HG02763 (cell line): ENCODE measurements around the gene KIZ.

Experiments
- ATAC-seq: cut with Tn5 transposase; IDR thresholded peaks from one replicate; pipeline ENCODE4 v1.9.1; 2021; ENCODE audit warnings: mild to moderate bottlenecking, moderate library complexity; ENCODE audit not compliant: unreplicated experiment

The KIZ gene

DNA sequence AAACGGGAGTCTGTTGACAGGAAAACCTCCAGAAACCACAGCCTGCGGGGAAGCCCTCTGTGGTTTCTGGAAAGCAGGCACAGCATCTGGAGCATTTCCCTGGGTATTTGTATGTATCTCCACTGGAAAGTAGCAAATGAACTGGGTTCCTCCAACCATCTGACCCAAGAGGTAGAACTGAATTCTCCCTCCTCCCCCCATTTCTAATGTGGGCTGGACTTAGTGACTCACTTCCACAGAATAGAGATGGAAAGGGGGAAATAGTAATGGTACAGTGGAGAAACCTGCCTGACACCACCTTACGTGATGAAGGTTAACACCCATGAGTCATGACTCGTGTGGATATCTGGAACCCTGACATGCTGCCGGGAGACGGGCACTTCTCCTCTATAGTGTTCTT is 125.4 kb downstream of the KIZ start:
- no peak for ATAC-seq

DNA sequence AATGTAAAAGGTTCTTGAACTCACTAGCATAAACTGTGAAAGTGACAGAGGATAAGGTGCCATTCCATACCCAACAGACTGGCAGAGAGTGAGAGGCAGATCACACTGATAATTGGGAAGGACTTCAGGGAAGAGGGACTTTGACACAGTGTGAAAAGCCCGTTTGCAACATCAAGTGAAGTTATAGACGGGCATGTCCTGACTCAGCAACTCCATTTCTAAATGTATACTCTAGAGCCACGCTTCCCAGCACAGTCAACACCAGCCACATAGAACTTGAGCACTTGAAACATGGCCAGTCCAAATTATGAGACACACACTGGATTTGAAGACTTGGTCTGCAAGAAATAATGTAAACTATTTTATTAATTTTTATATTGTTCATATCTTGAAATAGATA is 131.3 kb downstream of the KIZ start:
- ATAC-seq: no peak

DNA sequence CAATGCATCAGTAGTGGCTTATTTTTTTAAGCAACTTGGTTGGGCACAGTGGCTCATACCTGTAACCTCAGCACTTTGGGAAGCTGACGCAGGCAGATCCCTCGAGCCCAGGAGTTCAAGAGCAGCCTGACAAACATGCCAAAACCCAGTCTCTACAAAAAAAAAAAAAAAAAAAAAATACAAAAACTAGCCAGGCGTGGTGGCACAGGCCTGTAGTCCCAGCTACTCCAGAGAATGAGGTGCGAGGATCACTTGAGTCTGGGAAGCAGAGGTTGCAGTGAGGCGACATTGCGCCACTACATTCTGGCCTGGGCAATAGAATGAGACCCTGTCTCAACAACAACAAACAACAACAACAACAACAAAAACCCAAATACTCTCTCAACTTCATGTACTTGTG is 132.5 kb downstream of the KIZ start:
- no peak for ATAC-seq

DNA sequence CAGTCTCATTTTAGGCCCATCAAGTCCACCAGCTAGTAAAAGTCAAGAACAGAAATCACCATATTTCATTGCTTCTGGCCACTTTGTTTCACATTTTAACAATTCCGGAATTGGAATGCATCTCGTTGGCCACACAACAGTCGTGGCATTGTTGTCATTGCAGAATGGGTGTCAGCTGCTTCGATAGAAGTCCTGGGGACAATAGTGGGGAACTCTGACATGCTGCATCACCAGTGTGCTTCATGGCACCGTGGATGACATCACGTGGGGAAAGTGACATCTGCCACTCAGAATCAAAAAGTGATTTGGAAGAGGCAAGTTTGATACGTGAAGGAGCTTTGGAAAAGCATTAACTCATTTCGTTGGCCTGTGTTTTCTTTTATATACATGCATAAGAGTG is 133.5 kb downstream of the KIZ start:
- ATAC-seq: no peak

DNA sequence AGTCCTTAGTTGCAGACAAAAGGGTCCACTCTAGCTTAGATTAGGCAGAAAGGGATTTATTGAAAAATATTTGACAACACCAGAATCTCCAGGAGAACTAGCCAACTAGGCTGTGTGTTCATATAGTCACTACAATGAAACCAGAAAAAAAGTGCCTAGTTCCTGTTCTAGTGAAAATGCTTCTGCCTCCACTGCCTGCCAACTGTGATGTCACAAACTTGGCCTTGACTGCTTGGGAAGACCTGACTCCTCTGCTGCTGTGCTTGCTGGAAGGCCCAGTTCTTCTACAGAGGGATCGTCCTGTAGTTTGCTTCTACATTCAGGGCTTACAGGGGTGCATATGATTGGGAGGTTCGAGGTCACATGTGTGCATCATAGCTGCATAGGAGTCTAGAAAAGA is 136.9 kb downstream of the KIZ start:
- ATAC-seq: no peak

DNA sequence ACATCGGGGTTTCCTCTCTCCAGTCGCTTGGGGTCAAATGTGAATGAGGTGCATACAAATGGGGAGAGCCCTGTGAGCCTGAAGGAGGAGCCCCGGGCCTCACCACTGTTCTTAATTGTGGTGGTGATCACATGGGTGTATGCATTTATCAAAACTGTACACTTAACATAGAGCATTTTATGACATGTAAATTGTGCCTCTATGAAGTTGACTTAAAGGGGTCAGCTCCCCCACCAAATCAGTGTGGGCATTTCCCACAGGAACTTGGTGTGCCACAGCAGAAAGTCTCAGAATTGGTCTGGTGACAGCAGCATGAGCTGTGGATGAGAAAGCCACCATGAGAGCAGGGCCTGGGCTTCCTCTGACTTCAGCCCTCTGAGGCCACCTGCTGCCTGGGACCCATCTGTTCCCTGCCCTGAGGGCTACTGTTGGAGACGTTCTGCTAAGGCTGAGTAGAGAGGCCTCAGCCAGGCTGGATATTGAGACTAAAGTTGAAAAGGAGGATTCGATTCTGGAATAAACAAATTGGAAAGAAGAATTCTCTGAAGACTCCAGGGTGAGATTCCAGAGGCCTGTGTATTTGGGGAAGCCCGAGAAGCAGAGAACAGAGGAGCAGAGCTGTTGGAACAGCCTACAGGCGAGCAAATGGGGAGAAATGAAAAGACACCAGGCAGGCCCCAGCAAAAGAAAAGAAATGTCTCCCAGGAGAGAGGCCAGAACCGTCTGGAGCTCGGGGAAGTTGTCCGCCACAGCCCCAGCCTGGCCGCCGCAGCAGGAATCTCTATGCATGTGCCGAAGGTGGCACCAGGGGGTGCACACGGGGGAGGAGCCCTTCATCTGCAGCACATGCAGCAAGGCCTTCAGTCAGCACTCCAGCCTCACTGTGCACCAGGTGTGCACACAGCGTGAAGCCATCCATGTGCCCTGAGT is 139.6 kb downstream of the KIZ start:
- no peak for ATAC-seq

DNA sequence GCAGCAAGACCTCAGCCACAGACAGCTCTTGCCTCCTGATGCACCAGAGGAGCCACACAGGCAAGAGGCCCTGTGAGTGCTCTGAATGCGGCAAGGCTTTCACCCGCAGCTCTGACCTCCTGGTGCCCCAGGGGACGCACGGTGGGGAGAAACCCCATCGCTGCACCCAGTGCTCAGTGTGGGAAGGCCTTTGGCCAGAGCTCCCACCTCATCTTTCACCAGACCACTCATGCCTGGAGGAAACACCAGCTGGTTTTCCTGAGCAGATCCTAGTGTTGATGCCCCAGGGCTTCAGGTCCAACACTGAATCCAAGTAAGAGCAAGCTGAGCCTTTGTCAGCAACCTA is 140.3 kb downstream of the KIZ start:
- ATAC-seq: no peak

DNA sequence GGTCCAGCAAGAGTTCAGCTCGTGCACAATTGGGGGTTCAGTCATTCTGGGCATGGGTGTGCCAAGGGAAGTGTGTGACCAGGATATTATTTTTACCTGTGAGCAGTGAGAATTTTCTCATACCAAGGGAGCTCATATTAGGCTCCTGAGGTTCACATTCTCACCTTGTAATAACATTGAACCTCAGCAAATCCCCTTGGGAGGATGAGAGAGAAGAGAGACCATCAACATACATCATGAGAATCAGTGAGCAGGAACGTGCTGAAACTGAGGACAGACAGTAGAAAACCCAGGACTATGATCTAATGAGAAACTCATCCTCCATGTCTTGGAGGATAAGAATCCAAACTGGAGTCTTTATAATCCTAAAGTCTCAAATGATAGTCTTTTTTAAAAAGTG is 143.9 kb downstream of the KIZ start:
- no peak for ATAC-seq

DNA sequence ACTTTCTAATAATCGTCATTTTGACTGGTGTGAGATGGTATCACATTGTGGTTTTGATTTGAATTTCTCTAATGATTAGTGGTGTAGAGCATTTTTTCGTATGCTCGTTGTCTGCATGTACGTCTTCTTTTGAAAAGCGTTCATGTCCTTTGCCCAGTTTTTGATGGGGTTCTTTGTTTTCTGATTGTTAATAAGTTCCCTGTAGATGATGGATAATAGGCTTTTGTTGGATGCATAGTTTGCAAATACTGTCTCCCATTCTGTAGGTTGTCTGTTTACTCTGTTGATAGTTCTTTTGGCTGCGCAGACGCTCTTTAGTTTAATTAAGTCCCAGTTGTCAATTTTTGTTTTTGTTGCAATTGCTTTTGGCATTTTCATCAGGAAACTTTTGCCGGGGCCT is 144.9 kb downstream of the KIZ start:
- no peak for ATAC-seq

DNA sequence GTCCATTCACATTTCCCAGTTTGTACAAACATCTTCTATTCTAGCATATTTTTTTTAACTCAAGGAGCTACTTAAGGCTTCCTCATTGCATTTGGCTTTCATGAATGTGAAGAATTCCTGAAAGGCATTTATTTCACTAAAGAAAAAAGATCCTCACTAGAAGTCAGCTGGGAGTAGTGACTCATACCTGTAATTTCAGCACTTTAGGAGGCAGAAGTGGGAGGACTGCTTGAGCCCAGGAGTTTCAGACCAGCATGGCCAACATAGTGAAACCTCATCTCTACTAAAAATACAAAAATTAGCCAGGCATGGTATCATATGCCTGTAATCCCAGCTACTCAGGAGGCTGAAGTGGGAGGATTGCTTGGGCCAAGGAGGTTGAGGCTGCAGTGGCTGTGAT is 146.4 kb downstream of the KIZ start:
- peak; percentile 42 for ATAC-seq

DNA sequence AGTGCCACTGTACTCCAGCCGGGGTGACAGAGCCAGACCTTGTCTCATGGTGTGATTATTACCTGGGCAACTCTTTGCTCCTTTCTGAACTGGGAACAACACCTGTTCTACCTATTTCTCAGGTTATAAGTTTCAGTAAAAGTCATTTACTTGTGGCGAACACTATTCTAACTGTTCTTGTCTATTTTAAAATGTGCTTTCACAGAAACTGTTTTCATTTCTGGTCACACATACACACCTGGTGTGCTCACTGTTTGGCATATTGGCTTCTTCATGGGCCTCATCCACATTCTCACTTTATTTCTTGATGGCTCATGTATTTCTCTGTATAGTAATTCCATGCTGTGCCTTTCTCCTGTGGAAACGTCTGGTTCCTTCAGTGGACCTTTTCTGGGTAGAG is 146.8 kb downstream of the KIZ start:
- ATAC-seq: peak; percentile 48

DNA sequence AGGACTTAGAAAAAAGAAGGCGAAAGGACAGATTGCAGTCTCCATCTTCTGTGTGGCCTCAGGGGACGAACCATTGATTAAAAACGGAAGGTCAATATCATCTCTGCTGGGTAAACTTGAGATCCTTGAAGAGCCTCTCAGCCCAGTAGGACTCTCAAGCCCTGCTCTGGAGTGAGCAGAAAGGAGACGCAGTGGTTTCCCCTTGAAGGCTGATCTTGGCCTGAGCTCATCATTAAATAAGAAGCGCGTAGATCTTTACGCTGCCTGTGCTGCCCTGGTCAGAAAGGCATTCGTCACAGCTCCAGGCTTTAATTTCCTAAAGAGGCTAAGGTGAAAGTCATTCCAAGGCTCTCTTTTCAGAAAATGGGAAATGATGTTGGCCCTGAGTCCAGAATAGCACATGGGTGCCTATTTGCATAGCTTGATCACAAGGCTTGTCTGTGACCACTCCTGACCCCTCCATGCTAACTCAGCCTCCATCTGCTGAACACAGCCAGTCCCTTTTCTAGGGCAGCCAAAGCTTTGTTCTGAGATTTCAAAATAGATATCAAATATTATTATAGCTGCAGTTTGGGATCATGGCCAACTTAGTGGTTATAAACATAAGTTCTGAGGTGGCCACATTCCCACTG is 148.0 kb downstream of the KIZ start:
- ATAC-seq: no peak

DNA sequence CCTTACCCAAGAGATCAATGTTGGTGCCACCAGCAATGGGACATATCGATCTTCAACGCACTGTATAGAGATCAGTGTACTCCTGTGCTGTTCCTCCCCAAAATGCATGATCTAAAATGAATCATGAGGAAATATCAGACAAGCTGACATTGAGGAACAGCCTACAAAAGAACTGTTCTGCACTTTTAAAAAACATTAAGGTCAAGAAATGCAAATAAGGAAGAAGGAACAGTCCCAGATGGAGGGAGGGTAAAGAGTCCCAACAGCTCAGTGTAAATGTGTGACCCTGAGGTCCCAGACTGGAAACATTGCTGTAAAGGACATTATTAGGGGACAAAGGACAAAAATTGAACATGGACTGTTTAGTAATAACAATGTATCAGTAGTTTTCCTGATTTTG is 152.9 kb downstream of the KIZ start:
- ATAC-seq: no peak

DNA sequence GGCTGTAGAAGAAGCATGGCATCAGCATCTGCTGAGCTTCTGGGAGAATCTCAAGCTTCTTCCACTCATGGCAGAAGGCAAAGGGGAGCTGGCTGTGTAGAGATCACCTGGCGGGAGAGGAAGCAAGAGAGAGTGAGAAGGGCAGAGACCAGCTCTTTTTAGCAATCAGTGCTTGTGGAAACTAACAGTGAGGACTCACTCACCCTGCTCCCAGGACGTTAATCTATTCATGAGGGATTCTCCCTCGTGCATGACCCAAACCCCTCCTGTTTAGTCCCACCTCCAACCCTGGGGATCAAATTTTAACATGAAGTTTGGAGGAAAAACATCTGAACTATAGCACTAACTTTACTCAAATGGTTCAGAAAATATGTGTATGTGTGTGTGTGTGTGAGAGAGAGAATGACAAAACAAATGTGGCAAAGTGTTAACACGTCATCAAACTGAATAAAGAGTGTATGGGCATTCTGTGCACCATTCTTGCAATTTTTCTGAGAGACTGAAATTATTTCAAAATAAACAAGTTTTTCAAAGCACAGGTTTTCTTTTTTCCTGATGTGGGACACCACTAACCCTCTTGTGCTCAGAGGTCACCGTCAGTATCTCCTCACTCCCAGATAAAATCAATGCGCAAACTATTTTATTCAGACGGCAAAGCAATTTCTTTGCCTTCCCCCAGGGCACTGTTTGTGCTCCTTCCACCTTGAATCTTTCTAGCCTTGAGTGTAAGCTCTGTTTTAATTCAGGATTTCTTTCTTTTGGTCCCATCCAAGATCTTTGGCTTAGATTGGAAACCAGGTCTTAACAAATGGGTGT is 154.0 kb downstream of the KIZ start:
- no peak for ATAC-seq

DNA sequence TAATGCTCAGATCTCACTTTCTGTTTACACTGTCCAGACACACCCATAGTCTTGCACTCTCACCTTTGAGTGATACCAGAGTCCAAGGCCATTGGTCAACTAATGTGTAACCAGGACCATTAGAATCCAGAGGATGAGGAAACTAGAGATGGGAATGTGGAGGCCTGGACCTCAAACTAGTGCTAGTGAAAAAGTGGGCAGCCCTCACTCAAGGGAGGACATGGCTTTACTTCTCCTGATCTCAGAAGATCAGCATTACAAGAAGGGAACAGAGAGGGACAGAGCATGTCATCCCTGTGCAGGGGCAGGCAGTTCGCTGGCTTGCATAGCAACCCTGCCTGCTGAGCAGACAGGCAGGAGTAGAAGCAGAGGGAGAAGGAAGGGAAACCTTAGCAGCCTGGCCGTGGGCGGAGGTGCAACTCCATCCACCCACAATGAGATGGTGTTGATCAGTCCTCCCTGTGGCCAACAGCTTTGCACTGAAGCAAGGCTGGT is 154.7 kb downstream of the KIZ start:
- no peak for ATAC-seq

DNA sequence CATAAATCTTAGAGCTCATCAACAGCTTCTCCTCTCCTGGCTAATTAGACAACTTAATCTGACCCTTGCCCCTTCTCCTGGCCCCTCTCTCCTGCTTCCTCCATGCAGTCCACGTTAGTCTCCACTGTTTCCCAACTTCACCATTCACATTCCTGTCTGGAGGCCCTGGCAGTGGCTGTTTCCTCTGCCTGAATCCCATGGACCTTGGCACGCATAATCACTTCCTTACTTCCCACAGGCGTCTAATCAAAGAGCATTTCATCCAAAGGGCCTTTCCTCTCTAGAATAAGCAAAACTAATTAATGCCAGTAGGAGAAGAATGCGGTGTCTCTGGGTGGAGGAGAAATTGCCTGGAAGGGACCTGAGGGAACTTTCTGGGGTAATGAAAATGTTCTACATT is 160.9 kb downstream of the KIZ start:
- ATAC-seq: no peak

DNA sequence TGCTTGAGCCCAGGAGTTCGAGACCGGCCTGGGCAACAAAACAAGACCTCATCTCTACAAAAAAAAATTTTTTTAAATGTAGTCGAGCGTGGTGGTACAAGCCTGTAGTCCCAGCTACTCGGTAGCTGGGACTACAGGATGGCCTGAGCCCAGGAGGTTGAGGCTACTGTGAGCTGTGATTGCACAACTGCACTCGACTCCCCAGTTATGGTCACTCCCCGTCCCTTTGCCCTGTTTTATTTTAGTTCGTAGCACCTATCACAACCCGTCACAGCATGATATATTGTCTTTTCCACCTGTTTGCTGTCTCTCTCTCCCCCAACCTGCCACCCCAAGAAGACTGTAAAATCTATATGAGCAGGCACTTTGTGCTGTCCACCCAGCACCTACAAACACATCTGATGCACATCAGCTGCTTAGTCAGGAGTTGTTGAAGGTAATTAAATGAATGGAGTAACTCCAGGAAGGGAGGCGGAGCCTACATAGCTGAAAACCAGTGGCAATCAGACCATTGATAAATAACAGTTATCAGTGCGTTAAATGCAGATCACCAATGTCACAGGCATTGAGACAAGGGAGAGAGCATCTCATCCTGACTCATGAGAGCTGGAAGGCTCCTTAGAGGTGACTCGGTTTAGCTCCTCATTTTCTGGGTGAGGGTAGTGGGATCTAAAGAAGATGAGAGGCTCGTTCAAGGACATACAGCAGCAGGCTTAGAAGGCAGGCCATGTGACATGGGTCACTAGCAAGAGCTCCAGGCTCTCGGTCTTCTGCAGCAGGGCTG is 162.9 kb downstream of the KIZ start:
- ATAC-seq: no peak

DNA sequence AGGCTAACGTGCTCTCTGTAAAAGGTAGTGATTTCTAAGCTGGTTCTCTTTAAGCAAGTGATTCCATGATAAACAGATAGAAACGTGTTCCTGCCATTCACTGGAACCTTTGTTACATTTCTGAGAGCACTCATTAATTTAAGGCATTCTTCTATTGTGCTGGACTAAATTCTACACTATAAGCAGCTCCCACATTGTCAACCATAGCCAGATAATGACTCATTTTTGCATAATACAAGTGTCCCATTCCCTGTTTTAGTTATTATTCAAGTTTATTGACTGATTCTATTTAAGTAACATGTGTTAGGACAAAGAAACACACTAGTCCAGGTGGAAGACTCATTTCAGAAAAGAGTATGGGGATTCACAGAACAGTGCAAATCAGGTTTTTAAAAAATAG is 163.8 kb downstream of the KIZ start:
- ATAC-seq: no peak

DNA sequence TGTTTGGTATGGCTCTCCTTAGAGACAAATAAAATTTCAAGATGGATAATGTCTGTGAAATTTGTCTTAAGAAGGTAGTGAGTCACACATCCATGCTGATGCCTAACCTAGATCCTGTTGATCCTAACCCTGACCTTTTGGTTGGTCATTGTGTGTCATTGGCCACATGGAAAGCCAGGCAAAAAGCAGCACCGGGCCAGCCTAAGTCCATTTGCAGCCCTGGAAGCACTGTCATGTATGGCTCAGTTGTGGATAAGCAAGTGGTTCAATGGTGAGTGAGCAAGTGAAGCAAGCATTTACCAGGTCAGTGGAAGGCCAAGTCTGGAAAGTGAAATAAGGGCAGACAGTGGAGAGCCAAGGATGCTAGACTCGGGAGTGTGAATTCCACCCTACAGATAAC is 165.1 kb downstream of the KIZ start:
- no peak for ATAC-seq

DNA sequence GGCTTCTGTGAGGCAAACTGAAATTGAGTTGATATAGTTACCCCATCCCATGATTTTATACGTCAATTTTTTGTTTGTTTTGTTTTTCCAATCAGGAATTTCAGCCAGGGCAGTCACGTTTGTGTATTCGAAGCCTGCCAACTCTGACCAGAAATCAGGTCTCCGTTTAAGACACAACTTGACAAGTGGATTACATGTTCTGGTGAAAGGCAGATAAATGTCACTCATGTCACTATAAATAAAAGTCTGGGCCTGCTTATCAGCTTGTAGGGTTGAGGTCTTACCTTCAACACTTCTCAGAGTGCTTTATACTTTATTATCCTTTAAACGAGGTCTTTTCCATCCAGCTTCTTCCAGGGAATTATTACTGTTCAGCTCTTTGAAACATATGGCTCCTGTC is 168.9 kb downstream of the KIZ start:
- ATAC-seq: no peak
